Measurements from ENCODE around the gene AUTS2. TPM values are rescaled to one million over a fixed set of nuclear protein-coding genes. Genes with fewer than 3 reads are reported as not detected.

The AUTS2 gene
- polyA plus RNA-seq, 3 donors, result 0.08 to 0.35 TPM; not detected in 1

GRCh38 chr7:70600993-70601392 is 1002.7 kb downstream of the AUTS2 start:
- intact Hi-C loops (cut with micrococcal nuclease), result no loop called here
- no peaks in the 10 kb centered on the region for H3K36me3 Mint-ChIP-seq
- H3K36me3 ChIP-seq (replicated peaks in 1 of 2; ENCODE audit: control insufficient read depth in 1 of 2, insufficient read depth in 2 of 2, low read length in 2 of 2), result no peaks in the 10 kb centered on the region
- H2AFZ ChIP-seq (ENCODE audit: insufficient read depth, low read depth, low read length, poor library complexity, severe bottlenecking), result no peak overlapping the region
- H4K20me1 ChIP-seq (ENCODE audit: insufficient read depth, low read length), result no peaks in the 10 kb centered on the region
- no peak overlapping the region for H3K9ac ChIP-seq (ENCODE audit: insufficient read depth, low read length, poor library complexity, severe bottlenecking)
- H3K27ac ChIP-seq (ENCODE audit: low read depth in 1 of 2, low read length in 2 of 2), result no peak overlapping the region
- H3K27me3 Mint-ChIP-seq (ENCODE audit: low read depth in 3 of 3), result peaks cover 7 to 26% (median 11%) of the 10 kb centered on the region in 3 donors
- no peak overlapping the region for H3K27ac Mint-ChIP-seq
- H3K4me3 Mint-ChIP-seq, result no peak overlapping the region
- no peak for DNase-seq
- no peaks in the 10 kb centered on the region for H3K79me2 ChIP-seq (ENCODE audit: insufficient read depth, low read length)
- peaks cover 2 to 33% (median 12%) of the 10 kb centered on the region in 7 donors for H3K9me3 Mint-ChIP-seq
- H3K27me3 ChIP-seq (ENCODE audit: control insufficient read depth in 2 of 2, insufficient read depth in 2 of 2, low read length in 2 of 2), result peaks cover 4 to 18% of the 10 kb centered on the region in 2 donors
- no peak overlapping the region for H3K4me2 ChIP-seq (replicated peaks; ENCODE audit: extremely low read depth, low read length, poor library complexity, severe bottlenecking)
- H3K4me3 ChIP-seq (replicated peaks in 1 of 3; ENCODE audit: low read depth in 2 of 3, low read length in 3 of 3), result no peak overlapping the region
- WGBS (ENCODE audit: insufficient coverage), result no CpG with 5 or more reads among the region's 1 CpG
- H3K4me1 ChIP-seq (ENCODE audit: control insufficient read depth in 1 of 2, insufficient read depth in 2 of 2, low read length in 2 of 2), result no peaks in the 10 kb centered on the region
- TF ChIP-seq, protein P1, sequence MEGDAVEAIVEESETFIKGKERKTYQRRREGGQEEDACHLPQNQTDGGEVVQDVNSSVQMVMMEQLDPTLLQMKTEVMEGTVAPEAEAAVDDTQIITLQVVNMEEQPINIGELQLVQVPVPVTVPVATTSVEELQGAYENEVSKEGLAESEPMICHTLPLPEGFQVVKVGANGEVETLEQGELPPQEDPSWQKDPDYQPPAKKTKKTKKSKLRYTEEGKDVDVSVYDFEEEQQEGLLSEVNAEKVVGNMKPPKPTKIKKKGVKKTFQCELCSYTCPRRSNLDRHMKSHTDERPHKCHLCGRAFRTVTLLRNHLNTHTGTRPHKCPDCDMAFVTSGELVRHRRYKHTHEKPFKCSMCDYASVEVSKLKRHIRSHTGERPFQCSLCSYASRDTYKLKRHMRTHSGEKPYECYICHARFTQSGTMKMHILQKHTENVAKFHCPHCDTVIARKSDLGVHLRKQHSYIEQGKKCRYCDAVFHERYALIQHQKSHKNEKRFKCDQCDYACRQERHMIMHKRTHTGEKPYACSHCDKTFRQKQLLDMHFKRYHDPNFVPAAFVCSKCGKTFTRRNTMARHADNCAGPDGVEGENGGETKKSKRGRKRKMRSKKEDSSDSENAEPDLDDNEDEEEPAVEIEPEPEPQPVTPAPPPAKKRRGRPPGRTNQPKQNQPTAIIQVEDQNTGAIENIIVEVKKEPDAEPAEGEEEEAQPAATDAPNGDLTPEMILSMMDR (IDR thresholded peaks at IDR 0.05), result no peak
- H3K9me3 ChIP-seq (replicated peaks in 1 of 2; ENCODE audit: control insufficient read depth in 1 of 2, insufficient read depth in 1 of 2, low read length in 2 of 2), result peaks cover 18 to 20% of the 10 kb centered on the region in 2 donors
- peaks cover 3% of the 10 kb centered on the region for H3K4me1 Mint-ChIP-seq

- Mint-ChIP-seq H3K9me3 (peaks cover 2 to 37% (median 12%) of the 10 kb centered on the region in 7 donors), H3K36me3 (no peaks in the 10 kb centered on the region), H3K4me3 (no peak overlapping the region), H3K27me3 (ENCODE audit: low read depth in 3 of 3) (peaks cover 2 to 15% (median 3%) of the 10 kb centered on the region in 3 donors), H3K4me1 (no peaks in the 10 kb centered on the region), H3K27ac (no peak overlapping the region)
- Histone ChIP-seq H3K27me3 (ENCODE audit: control insufficient read depth in 2 of 2, insufficient read depth in 2 of 2, low read length in 2 of 2) (peaks cover 2 to 8% of the 10 kb centered on the region in 2 donors), H3K36me3 (replicated peaks in 1 of 2; ENCODE audit: control insufficient read depth in 1 of 2, insufficient read depth in 2 of 2, low read length in 2 of 2) (no peaks in the 10 kb centered on the region), H3K4me2 (replicated peaks; ENCODE audit: extremely low read depth, low read length, poor library complexity, severe bottlenecking) (no peak overlapping the region), H2AFZ (ENCODE audit: insufficient read depth, low read depth, low read length, poor library complexity, severe bottlenecking) (no peak overlapping the region), H3K27ac (ENCODE audit: low read depth in 1 of 2, low read length in 2 of 2) (no peak overlapping the region), H3K79me2 (ENCODE audit: insufficient read depth, low read length) (no peaks in the 10 kb centered on the region), H3K9ac (ENCODE audit: insufficient read depth, low read length, poor library complexity, severe bottlenecking) (no peak overlapping the region), H4K20me1 (ENCODE audit: insufficient read depth, low read length) (no peaks in the 10 kb centered on the region), H3K4me1 (ENCODE audit: control insufficient read depth in 1 of 2, insufficient read depth in 2 of 2, low read length in 2 of 2) (no peaks in the 10 kb centered on the region), H3K9me3 (replicated peaks in 1 of 2; ENCODE audit: control insufficient read depth in 1 of 2, insufficient read depth in 1 of 2, low read length in 2 of 2) (peaks cover 18 to 20% of the 10 kb centered on the region in 2 donors), H3K4me3 (replicated peaks in 1 of 3; ENCODE audit: low read depth in 2 of 3, low read length in 3 of 3) (no peak overlapping the region)
- WGBS (ENCODE audit: insufficient coverage), result 94% methylated on average over 3 of the region's 4 CpGs
- TF ChIP-seq, protein P1 (IDR thresholded peaks at IDR 0.05), result no peak
- intact Hi-C loops (cut with micrococcal nuclease), result no loop called here
- DNase-seq, result no peak
Measured at GRCh38 chr7:70602117-70602516, 1003.8 kb downstream of the AUTS2 start.

Measured in CD14-positive monocyte (primary cell).